SH-SY5Y (cell line): ENCODE results near the gene USP35.

Source experiments
- GATA2 ChIP-seq: IDR thresholded peaks from 2 replicates; pipeline ENCODE4 v1.6.1; 2011; ENCODE audit warnings: mild to moderate bottlenecking, low read depth, low read length
- GATA3 ChIP-seq: IDR thresholded peaks from 2 replicates; pipeline ENCODE4 v1.6.1; 2011; ENCODE audit warnings: low read depth, mild to moderate bottlenecking, low read length, moderate library complexity

DNA sequence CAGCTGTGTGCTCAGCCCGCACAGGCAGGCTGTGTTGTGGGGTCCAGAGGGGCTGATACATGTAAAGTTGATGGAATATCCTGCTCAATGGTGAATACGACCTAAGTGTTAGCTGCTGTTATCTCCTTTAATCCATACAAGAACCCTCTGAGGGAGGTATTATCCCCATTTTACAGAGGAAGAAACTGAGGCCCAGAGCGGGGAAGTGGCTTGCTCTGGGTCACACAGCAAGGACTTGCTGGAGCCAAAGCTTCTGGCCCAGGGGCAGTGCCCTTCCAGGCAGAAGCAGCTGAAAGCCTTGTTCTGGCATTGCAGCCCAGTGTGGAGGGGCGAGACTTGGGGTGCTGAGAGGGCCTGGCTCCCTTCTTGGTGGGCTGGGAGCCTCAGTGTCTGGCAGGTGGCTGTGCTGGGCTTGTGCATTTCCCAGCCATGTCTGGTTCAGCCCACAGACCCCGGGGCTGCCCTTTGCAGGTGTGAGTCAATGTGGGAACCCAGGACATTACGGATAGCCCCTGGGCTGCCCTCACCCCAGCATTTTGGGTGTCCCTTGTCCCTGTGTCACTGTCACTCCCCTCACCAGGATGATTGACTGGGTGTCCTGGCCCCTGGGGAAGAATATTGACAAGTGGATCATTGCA, 10.4 kb downstream of the USP35 start:
- TF ChIP-seq GATA3 (no peak), GATA2 (no peak)
